Psoas muscle (tissue), 8 donors: ENCODE measurements around the gene PGBD5. TPM values are rescaled to one million over a fixed set of nuclear protein-coding genes. Genes with fewer than 3 reads are reported as not detected.
"Not testable (repeated sequence)": the region's sequence is repeated elsewhere in the genome, so short reads cannot be mapped to it uniquely, and the experiment has no call there.

Source experiments
- ATAC-seq, 4 donors: fragments of 200-7000 bp; cut with Tn5 transposase; one replicate each; pipeline ENCODE4 v1.9.1; 2020; ENCODE audit warnings: moderate library complexity in 3 of 4, mild to moderate bottlenecking in 2 of 4
- DNase-seq, 2 donors: peaks; one replicate each; pipeline ENCODE4 v3.0.0-alpha.2; 2020
- H3K27ac ChIP-seq: fragments of 200-600 bp; one replicate; pipeline ENCODE4 v1.8.0; 2022
- H3K27me3 ChIP-seq, 3 donors: fragments of 200-600 bp in 1 of 3; one replicate each; pipeline versions ENCODE4 v1.6.1 to v1.8.0; 2013 to 2022; ENCODE audit warnings: low read length in 2 of 3, mild to moderate bottlenecking in 2 of 3, moderate library complexity in 1 of 3; ENCODE audit not compliant: insufficient read depth in 3 of 3
- H3K36me3 ChIP-seq, 2 donors: fragments of 200-600 bp in 1 of 2; one replicate each; pipeline versions ENCODE4 v1.6.1 to v1.8.0; 2013 to 2022; ENCODE audit warnings: low read depth in 1 of 2, mild to moderate bottlenecking in 1 of 2, moderate library complexity in 1 of 2; ENCODE audit not compliant: insufficient read depth in 1 of 2
- H3K4me1 ChIP-seq: fragments of 200-600 bp; one replicate; pipeline ENCODE4 v1.8.0; 2022
- H3K4me3 ChIP-seq: fragments of 200-600 bp; one replicate; pipeline ENCODE4 v1.8.0; 2022; ENCODE audit warnings: mild to moderate bottlenecking
- H3K9me3 ChIP-seq: fragments of 200-600 bp; one replicate; pipeline ENCODE4 v1.8.0; 2022
- CTCF ChIP-seq: fragments of 200-600 bp; IDR thresholded peaks from one replicate; pipeline ENCODE4 v1.8.0; 2022; ENCODE audit warnings: antibody characterized with exemption
- WGBS, 3 donors: extraction: QIAGEN DNeasy Blood & Tissue Kit; methylation state at CpG; one replicate each; pipeline versions ENCODE4 v1.1.6 to v1.1.7; 2013; 5-methylcytosine and 5-hydroxymethylcytosine counted together
- intact Hi-C, 2 donors: fragments of 100-400 bp; cut with DNase I; formaldehyde crosslinking; loops; one replicate each; pipeline versions ENCODE4 v1.11.0 to v1.14.2; 2022
- long read RNA-seq, 2 donors: library from polyadenylated mRNA; unstranded; transcript quantifications; one replicate each; pipeline ENCODE4 v2.0.0, GENCODE V29; 2021
- polyA plus RNA-seq, 3 donors: library from polyadenylated mRNA; stranded (reverse); fragments of 200-250 nt; gene quantifications; one replicate each; pipeline ENCODE4 v1.2.3, GENCODE V29; 2013
- total RNA-seq, 4 donors: library from RNA; stranded (reverse); fragmentation: NEBNext Ultra II Directional in 2 of 4; extraction: Animal tissue kit (Norgen Biotek cat#: 25700) in 2 of 4; gene quantifications; one replicate each; pipeline versions ENCODE4 v1.2.1 to v1.2.4, GENCODE V29; 2021 to 2023
- donor health status: healthy with polysubstance abuse.
- donor health status: DM: no; HTN: no; CAD: no; lungs with moderate emphysema.
- donor health status: Bipolar disorder and iron deficiency.
- donor health status: healthy.
- donor health status: DM: yes; HTN: yes; CAD: no.
- donor health status: DM: no; HTN: no; CAD: no.
- donor health status: DM: no; HTN: no; CAD: no.
- donor health status: DM: yes; HTN: yes; CAD: no.

Gene PGBD5
- total RNA-seq, result 1 to 10 TPM; 2.8 to 9.8 (median 5.8) TPM
- 1 to 10 TPM; 2.1 to 6.3 (median 2.6) TPM for polyA plus RNA-seq
- long read RNA-seq, donor 1, full-length matches to known transcripts, result 2 of 3 reads
- long read RNA-seq, donor 1, partial matches to known transcripts, result 1 of 3 reads
- long read RNA-seq, donor 1, other reads (novel, unspliced or antisense), result 0 of 3 reads
- long read RNA-seq, donor 2, full-length matches to known transcripts, result 4 of 6 reads
- long read RNA-seq, donor 2, partial matches to known transcripts, result 1 of 6 reads
- long read RNA-seq, donor 2, other reads (novel, unspliced or antisense), result 1 of 6 reads

- Histone ChIP-seq H3K27ac (no peak within 1 kb of the TSS), H3K4me1 (peaks cover 4% of the 10 kb centered on the region), H3K36me3 (no peaks in the 10 kb centered on the region), H3K27me3 (peaks cover 0 to 34% (median 3%) of the 10 kb centered on the region in 3 donors), H3K9me3 (no peaks in the 10 kb centered on the region), H3K4me3 (peak within 1 kb of the TSS; percentile 72)
- DNase-seq (peak; percentile 75 to 85), ATAC-seq (peak; percentile 95 to 98 (median 96))
- intact Hi-C loops, result no loop called here
- TF ChIP-seq CTCF, result no peak
- WGBS, 3 donors, result 2 to 3% (median 2%) methylated on average over 28 to 89 of the region's 93 CpGs
These were observed at the start of gene PGBD5 for GRCh38 chr1:230426246-230427093. Gene PGBD5, minus strand, starts transcription at chr1:230426332. Its CDS starts 404 bp downstream, at chr1:230425928.

- H3K4me1 ChIP-seq, H3K27ac ChIP-seq, H3K4me3 ChIP-seq, DNase-seq, intact Hi-C loops, H3K9me3 ChIP-seq, ATAC-seq, H3K36me3 ChIP-seq: not testable (repeated sequence)
- 75 to 83% (median 78%) methylated on average over 5 of the region's 5 CpGs for WGBS, 3 donors
- peaks cover 0 to 11% (median 5%) of the 10 kb centered on the region in 3 donors for H3K27me3 ChIP-seq
These were observed 48.8 kb upstream of the PGBD5 start for GRCh38 chr1:230474924-230475323.

- H3K9me3 ChIP-seq, ATAC-seq, intact Hi-C loops, H3K4me1 ChIP-seq, H3K4me3 ChIP-seq, DNase-seq, H3K27me3 ChIP-seq, H3K36me3 ChIP-seq, H3K27ac ChIP-seq: not testable (repeated sequence)
- 90 to 95% (median 95%) methylated on average over 1 of the region's 1 CpG for WGBS, 3 donors
These were observed 44.6 kb upstream of the PGBD5 start for GRCh38 chr1:230470750-230471149.

GRCh38 chr1:230469271-230469670 lies 43.1 kb upstream of the PGBD5 start:
- Histone ChIP-seq H3K27ac (no peak overlapping the region), H3K36me3 (no peaks in the 10 kb centered on the region), H3K4me3 (no peak overlapping the region), H3K9me3 (peaks cover 5% of the 10 kb centered on the region), H3K27me3 (no peaks in the 10 kb centered on the region), H3K4me1 (no peaks in the 10 kb centered on the region)
- intact Hi-C loops, result no loop called here
- ATAC-seq (no peak), DNase-seq (no peak)
- TF ChIP-seq CTCF, result no peak

- H3K27ac ChIP-seq, result no peak overlapping the region
- peaks cover 0 to 3% (median 0%) of the 10 kb centered on the region in 3 donors for H3K27me3 ChIP-seq
- H3K4me3 ChIP-seq, result no peak overlapping the region
- no peak for TF ChIP-seq CTCF
- intact Hi-C loops, result no loop called here
- ATAC-seq (no peak), DNase-seq (no peak)
- 33 to 47% (median 37%) methylated on average over 1 of the region's 1 CpG for WGBS, 3 donors
- no peaks in the 10 kb centered on the region for H3K4me1 ChIP-seq
- no peaks in the 10 kb centered on the region for H3K9me3 ChIP-seq
- no peaks in the 10 kb centered on the region for H3K36me3 ChIP-seq
These were observed 39.6 kb upstream of the PGBD5 start for GRCh38 chr1:230465691-230466090.
